Caki2 (cell line): Measurements from ENCODE around the gene SPOUT1. TPM values are rescaled to one million over a fixed set of nuclear protein-coding genes. Genes with fewer than 3 reads are reported as not detected.
"Not testable (repeated sequence)": the region's sequence is repeated elsewhere in the genome, so short reads cannot be mapped to it uniquely, and the experiment has no call there.

Experiments
- DNase-seq: peaks from one replicate; pipeline ENCODE4 v3.0.0-alpha.2; 2015; ENCODE audit warnings: low read depth
- in situ Hi-C: cut with HindIII; loops from 2 replicates; pipeline ENCODE4 v1.10.0; 2016; ENCODE audit warnings: low sequenced_read_pairs, low pct_unique_long_range_greater_than_20kb, mixed read lengths
- total RNA-seq: library from RNA; depleted of rRNA; stranded (reverse); fragments of >200 nt; shearing (Covaris generic); gene quantifications from 2 replicates; pipeline ENCODE4 v1.2.3, GENCODE V29; 2014; ENCODE audit warnings: low replicate concordance

Gene SPOUT1
- total RNA-seq, 1 experiment from 2014 or later = 25.0 TPM

GRCh38 chr9:128819716-128820664, 9.6 kb downstream of the SPOUT1 start:
- in situ Hi-C loops = no loop called here
- DNase-seq = no peak

- peak; percentile 30 for DNase-seq
- in situ Hi-C loops = no loop called here
Observed at GRCh38 chr9:128818839-128819715, 10.5 kb downstream of the SPOUT1 start.

GRCh38 chr9:128818099-128818838, 11.3 kb downstream of the SPOUT1 start, which contains the start of gene ENDOG:
TSS of gene ENDOG (plus strand) at chr9:128818500. CDS start at chr9:128818685, 185 bp downstream.
- in situ Hi-C loops = no loop called here

GRCh38 chr9:128810873-128811272, 18.7 kb downstream of the SPOUT1 start:
- in situ Hi-C loops = no loop called here
- DNase-seq = no peak

More at GRCh38 chr9:128818099-128818838, 11.3 kb downstream of the SPOUT1 start, which contains the start of gene ENDOG:
- DNase-seq = peak; percentile 94

GRCh38 chr9:128809831-128810230, 19.8 kb downstream of the SPOUT1 start:
- in situ Hi-C loops = no loop called here
- DNase-seq = no peak

- DNase-seq = no peak
- in situ Hi-C loops = no loop called here
Observed at GRCh38 chr9:128809036-128809599, 20.5 kb downstream of the SPOUT1 start.

- in situ Hi-C loops = no loop called here
- DNase-seq = no peak
Observed at GRCh38 chr9:128808543-128808942, 21.1 kb downstream of the SPOUT1 start.

- no peak for DNase-seq
- in situ Hi-C loops = no loop called here
Observed at GRCh38 chr9:128807827-128808226, 21.8 kb downstream of the SPOUT1 start.

- DNase-seq = no peak
- in situ Hi-C loops = no loop called here
Observed at GRCh38 chr9:128805661-128806060, 23.9 kb downstream of the SPOUT1 start.

- no peak for DNase-seq
- in situ Hi-C loops = no loop called here
Observed at GRCh38 chr9:128802482-128802881, 27.1 kb downstream of the SPOUT1 start.

- DNase-seq = no peak
- in situ Hi-C loops = no loop called here
Observed at GRCh38 chr9:128800061-128800460, 29.5 kb downstream of the SPOUT1 start.

- in situ Hi-C loops = no loop called here
- DNase-seq = no peak
Observed at GRCh38 chr9:128798896-128799295, 30.7 kb downstream of the SPOUT1 start.

- DNase-seq, in situ Hi-C loops: not testable (repeated sequence)
Observed at GRCh38 chr9:128794961-128795360, 34.6 kb downstream of the SPOUT1 start.

GRCh38 chr9:128792978-128793686, 36.5 kb downstream of the SPOUT1 start:
- in situ Hi-C loops = no loop called here
- no peak for DNase-seq

GRCh38 chr9:128792134-128792533, 37.5 kb downstream of the SPOUT1 start:
- in situ Hi-C loops = no loop called here
- DNase-seq = no peak

GRCh38 chr9:128790536-128790935, 39.1 kb downstream of the SPOUT1 start:
- in situ Hi-C loops = no loop called here
- DNase-seq = no peak

- no peak for DNase-seq
- in situ Hi-C loops = no loop called here
Observed at GRCh38 chr9:128788445-128788844, 41.1 kb downstream of the SPOUT1 start.
